Spinal cord (tissue), 10 donors: ENCODE measurements around the gene NUDT17. TPM values are rescaled to one million over a fixed set of nuclear protein-coding genes. Genes with fewer than 3 reads are reported as not detected.

Experiments used
- DNase-seq, 6 donors: peaks; one replicate each; pipeline versions ENCODE4 v3.0.0 to v3.0.0-alpha.2; 2013 to 2015; ENCODE audit warnings: low spot score in 6 of 6, low read depth in 4 of 6
- H3K27ac ChIP-seq: one replicate; pipeline ENCODE4 v1.5.1; 2013; ENCODE audit warnings: low read depth, low read length, control low read depth
- H3K27me3 ChIP-seq: one replicate; pipeline ENCODE4 v1.6.1; 2013; ENCODE audit warnings: low read length; ENCODE audit not compliant: control insufficient read depth, insufficient read depth
- H3K36me3 ChIP-seq: one replicate; pipeline ENCODE4 v1.6.1; 2013; ENCODE audit warnings: low read length; ENCODE audit not compliant: control insufficient read depth, insufficient read depth
- H3K4me1 ChIP-seq: one replicate; pipeline ENCODE4 v1.6.1; 2013; ENCODE audit warnings: low read length; ENCODE audit not compliant: control insufficient read depth, insufficient read depth
- H3K4me3 ChIP-seq: one replicate; pipeline ENCODE4 v1.5.1; 2013; ENCODE audit warnings: low read depth, low read length, control low read depth
- H3K9me3 ChIP-seq: one replicate; pipeline ENCODE4 v1.6.1; 2013; ENCODE audit warnings: low read length; ENCODE audit not compliant: control insufficient read depth, insufficient read depth
- WGBS: methylation state at CpG from one replicate; pipeline ENCODE4 v1.1.5; 2013; ENCODE audit warnings: missing lambda C conversion rate; ENCODE audit not compliant: insufficient coverage; 5-methylcytosine and 5-hydroxymethylcytosine counted together
- polyA plus RNA-seq, 2 donors: library from polyadenylated mRNA; unstranded; fragments of 120-200 nt; gene quantifications; one replicate each; pipeline ENCODE4 v1.2.1, GENCODE V29; 2013; ENCODE audit not compliant: insufficient read length in 2 of 2
- total RNA-seq, 2 donors: library from RNA; depleted of rRNA in 1 of 2; stranded (reverse); fragments of 120-200 nt in 1 of 2; fragments of >200 nt in 1 of 2; gene quantifications; one replicate each; pipeline versions ENCODE4 v1.2.3 to v1.2.4, GENCODE V29; 2013 to 2014
- donor health status: healthy.

NUDT17 gene
- total and polyA plus RNA-seq, 4 donors: 3.9 to 11.8 (median 10.9) TPM

GRCh38 chr1:145863282-145864018 lies 18.0 kb downstream of the NUDT17 start:
- Histone ChIP-seq H3K36me3 (peaks cover 7% of the 10 kb centered on the region), H3K4me1 (peaks cover 9% of the 10 kb centered on the region), H3K27me3 (no peaks in the 10 kb centered on the region), H3K4me3 (no peak overlapping the region), H3K9me3 (no peaks in the 10 kb centered on the region), H3K27ac (peak overlapping the region; percentile 37)
- WGBS: 69% methylated on average over 4 of the region's 5 CpGs
- peak in 1 of 6 donors; percentile 38 for DNase-seq

DNA sequence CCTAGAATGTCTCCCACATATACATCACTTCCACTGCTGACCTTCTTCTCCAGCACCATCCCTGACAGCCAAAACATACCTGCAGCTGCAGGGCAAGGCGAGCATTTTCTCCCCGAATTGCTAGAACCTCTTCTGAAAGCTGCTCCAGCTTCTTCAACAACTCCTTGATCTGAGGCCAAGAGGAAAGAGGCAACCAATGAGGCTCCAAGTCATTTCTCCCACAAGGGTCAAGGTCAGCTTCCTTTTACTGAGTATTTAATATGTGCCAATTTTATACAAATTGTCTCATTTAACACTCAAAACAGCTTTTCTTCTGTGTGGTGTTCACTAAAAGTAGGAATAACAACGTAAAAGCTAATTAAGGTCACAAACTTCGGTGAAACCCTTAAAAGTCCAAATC lies 22.8 kb downstream of the NUDT17 start:
- H3K4me1 ChIP-seq: peaks cover 21% of the 10 kb centered on the region
- H3K4me3 ChIP-seq: no peak overlapping the region
- DNase-seq: no peak
- H3K27me3 ChIP-seq: no peaks in the 10 kb centered on the region
- peaks cover 7% of the 10 kb centered on the region for H3K36me3 ChIP-seq
- H3K9me3 ChIP-seq: no peaks in the 10 kb centered on the region
- H3K27ac ChIP-seq: no peak overlapping the region
- 90% methylated on average over 2 of the region's 4 CpGs for WGBS

GRCh38 chr1:145871994-145872924 lies 26.8 kb downstream of the NUDT17 start:
- no peaks in the 10 kb centered on the region for H3K36me3 ChIP-seq
- H3K4me3 ChIP-seq: peak overlapping the region; percentile 48
- H3K4me1 ChIP-seq: peaks cover 25% of the 10 kb centered on the region
- H3K27ac ChIP-seq: peak overlapping the region; percentile 89
- H3K9me3 ChIP-seq: no peaks in the 10 kb centered on the region
- no peaks in the 10 kb centered on the region for H3K27me3 ChIP-seq
- peak in 3 of 6 donors; percentile 36 to 74 (median 72) for DNase-seq
- 14% methylated on average over 47 of the region's 47 CpGs for WGBS

- Histone ChIP-seq H3K27ac (no peak overlapping the region), H3K36me3 (no peaks in the 10 kb centered on the region), H3K27me3 (no peaks in the 10 kb centered on the region), H3K4me3 (no peak overlapping the region), H3K9me3 (no peaks in the 10 kb centered on the region), H3K4me1 (peaks cover 25% of the 10 kb centered on the region)
- 94% methylated on average over 11 of the region's 12 CpGs for WGBS
- DNase-seq: no peak
These were observed 29.2 kb downstream of the NUDT17 start for GRCh38 chr1:145874646-145875045.

DNA sequence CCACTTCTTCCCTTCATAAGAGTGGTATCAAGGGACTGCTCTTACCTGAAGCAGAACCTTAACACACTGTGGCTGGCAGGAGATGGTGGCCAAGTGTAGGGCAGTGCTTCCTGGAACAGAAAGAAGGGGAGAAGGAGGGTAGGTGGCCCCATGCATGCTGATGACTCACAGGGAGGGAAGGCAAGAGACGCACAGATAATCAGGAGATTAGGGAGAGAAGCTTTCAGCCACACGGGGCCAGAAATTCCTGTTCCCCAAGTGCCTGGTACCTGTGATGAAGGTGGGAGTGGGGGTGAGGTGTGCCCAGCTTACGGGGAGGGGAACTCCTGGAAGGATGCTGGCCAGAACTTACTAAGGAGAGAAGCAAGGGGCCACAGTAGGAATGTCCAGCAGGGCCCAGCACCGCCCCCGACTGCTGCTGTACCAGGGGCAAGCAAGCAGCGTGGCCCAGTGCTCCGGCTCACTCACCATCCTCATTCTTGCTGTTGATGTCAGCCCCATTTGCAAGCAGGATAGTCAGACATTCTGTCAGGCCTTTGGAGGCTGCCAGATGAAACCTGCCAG lies 32.6 kb downstream of the NUDT17 start:
- Histone ChIP-seq H3K27me3 (no peaks in the 10 kb centered on the region), H3K36me3 (no peaks in the 10 kb centered on the region), H3K9me3 (no peaks in the 10 kb centered on the region), H3K27ac (no peak overlapping the region), H3K4me1 (peaks cover 6% of the 10 kb centered on the region), H3K4me3 (no peak overlapping the region)
- 83% methylated on average over 7 of the region's 7 CpGs for WGBS
- DNase-seq: no peak

GRCh38 chr1:145878724-145879123 lies 33.3 kb downstream of the NUDT17 start:
- DNase-seq: no peak
- H3K9me3 ChIP-seq: no peaks in the 10 kb centered on the region
- peaks cover 3% of the 10 kb centered on the region for H3K27me3 ChIP-seq
- no peaks in the 10 kb centered on the region for H3K4me1 ChIP-seq
- no CpG with 5 or more reads among the region's 2 CpGs for WGBS
- no peak overlapping the region for H3K27ac ChIP-seq
- H3K36me3 ChIP-seq: no peaks in the 10 kb centered on the region
- H3K4me3 ChIP-seq: no peak overlapping the region

GRCh38 chr1:145879775-145880174 lies 34.3 kb downstream of the NUDT17 start:
- H3K36me3 ChIP-seq: no peaks in the 10 kb centered on the region
- H3K27ac ChIP-seq: no peak overlapping the region
- H3K4me1 ChIP-seq: no peaks in the 10 kb centered on the region
- H3K4me3 ChIP-seq: no peak overlapping the region
- H3K9me3 ChIP-seq: no peaks in the 10 kb centered on the region
- no peak for DNase-seq
- WGBS: 30% methylated on average over 2 of the region's 5 CpGs
- H3K27me3 ChIP-seq: peaks cover 6% of the 10 kb centered on the region

GRCh38 chr1:145884675-145885074 lies 39.2 kb downstream of the NUDT17 start:
- no peaks in the 10 kb centered on the region for H3K36me3 ChIP-seq
- no peak overlapping the region for H3K27ac ChIP-seq
- no peak for DNase-seq
- H3K4me3 ChIP-seq: no peak overlapping the region
- H3K4me1 ChIP-seq: peaks cover 10% of the 10 kb centered on the region
- H3K9me3 ChIP-seq: no peaks in the 10 kb centered on the region
- 71% methylated on average over 1 of the region's 1 CpG for WGBS
- peaks cover 11% of the 10 kb centered on the region for H3K27me3 ChIP-seq

GRCh38 chr1:145885738-145886287 lies 40.4 kb downstream of the NUDT17 start, which contains the start of gene ANKRD35:
Gene ANKRD35, minus strand, starts transcription at chr1:145885866. Its CDS starts 108 bp downstream, at chr1:145885758.
- DNase-seq: peak in 4 of 6 donors; percentile 65 to 92 (median 80)
- no peaks in the 10 kb centered on the region for H3K36me3 ChIP-seq
- H3K4me1 ChIP-seq: peaks cover 10% of the 10 kb centered on the region
- H3K27ac ChIP-seq: no peak within 1 kb of the TSS
- peak within 1 kb of the TSS; percentile 66 for H3K4me3 ChIP-seq
- H3K27me3 ChIP-seq: peaks cover 11% of the 10 kb centered on the region
- under 1% methylated on average over 29 of the region's 36 CpGs for WGBS
- no peaks in the 10 kb centered on the region for H3K9me3 ChIP-seq
